T follicular helper cell (primary cell): ENCODE results near the gene STXBP3.
A peak's percentile ranks its signal among the peaks of the same experiment; 100 is the strongest.
"Not testable (repeated sequence)": the region's sequence is repeated elsewhere in the genome, so short reads cannot be mapped to it uniquely, and the experiment has no call there.

Source experiments
- DNase-seq: peaks from one replicate; pipeline ENCODE4 v3.0.0-alpha.2; 2020; ENCODE audit warnings: low read depth

STXBP3 gene

DNA sequence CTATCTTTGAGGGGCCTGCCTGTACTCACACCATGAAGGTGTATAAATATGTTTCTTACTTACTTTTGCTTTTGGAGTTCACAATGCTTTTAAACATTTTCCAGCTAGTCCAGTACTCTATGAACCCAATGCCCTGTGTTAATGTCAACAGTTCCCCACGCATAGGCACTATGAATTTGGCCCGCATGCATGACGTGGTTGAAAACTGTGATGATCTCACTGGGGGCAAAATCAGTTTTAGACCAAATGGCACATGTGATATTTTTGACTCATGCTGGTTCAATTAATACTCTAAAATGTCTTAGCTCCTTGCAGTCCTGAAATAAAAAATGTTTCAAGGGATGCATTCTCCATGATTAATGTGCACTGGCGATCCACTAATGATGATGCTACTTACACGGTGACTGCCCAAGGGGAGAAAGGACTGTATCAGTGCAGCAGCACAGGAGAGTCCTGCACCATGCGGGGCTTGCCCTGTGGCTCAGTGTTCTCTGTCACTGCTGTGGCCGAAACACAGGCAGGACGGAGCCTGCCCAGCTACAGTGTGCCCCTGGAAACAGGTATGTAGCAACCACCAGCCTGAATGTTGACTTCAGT, 18.0 kb upstream of the STXBP3 start:
- no peak for DNase-seq

DNA sequence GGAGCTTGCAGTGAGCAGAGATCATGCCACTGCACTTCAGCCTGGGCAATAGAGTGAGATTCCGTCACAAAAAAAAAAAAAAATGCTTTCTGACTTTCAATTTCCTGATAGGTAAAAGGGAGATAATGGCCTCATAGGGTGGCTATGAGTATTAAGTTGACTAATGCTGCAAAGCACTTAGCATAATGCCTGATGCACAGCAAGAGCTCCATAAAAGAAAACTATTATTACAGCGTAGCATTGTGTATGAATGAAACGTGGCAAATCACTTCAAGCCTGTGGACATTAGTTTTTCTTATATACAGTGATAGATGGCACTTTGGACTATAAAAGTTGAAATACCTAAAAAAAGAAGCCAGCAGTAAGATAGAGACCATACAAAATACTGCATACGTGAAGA, 17.0 kb upstream of the STXBP3 start:
- no peak for DNase-seq

DNA sequence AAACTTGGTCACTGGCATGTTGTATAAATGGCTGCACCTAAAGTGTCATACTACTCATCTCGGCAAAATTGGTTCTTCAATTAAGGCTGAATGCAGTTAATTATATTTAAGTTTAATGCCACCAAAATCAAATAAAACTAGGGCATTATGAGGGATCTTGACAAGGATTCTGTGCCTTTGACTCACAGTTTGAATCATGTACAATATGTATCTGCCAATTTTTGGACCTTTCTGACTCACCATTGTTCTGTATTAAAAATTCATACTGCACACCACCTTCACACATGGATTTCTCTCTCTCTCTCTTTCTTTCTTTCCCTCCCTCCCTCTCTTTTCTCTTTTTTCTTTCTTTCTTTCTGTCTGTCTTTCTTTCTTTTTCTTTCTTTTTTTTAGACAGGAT, 14.1 kb upstream of the STXBP3 start:
- DNase-seq = no peak

DNA sequence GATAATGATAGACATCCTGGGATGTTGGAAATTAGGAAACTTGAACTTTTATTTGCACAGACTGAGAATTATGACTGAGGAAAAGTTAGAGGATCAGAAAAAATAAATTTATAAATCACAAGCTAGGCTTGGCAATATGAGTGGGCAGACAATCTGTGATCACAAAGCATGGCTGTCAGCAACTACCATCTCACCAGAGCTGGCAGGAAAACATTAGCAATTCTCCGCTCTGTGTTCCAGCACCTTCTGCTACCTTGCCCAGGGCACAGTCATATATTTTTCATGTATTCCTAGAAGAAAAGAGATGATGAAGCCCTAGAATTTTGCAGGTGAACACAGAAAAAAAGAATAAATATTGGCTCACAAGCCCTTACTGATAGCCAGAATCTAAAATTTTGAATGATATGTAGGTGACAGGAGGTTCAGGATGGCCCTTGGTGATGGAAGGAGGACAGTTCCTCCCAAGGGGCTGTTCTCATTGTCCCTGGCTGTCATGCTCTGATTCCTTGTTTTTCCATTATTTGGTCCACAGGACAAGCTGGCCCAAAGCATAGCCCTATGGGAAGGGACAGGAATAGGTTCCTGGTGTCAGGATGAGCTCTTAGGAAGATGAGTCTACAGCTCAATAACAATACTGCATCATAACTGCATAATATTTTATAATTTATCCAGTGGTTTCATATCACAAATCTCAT, 12.2 kb upstream of the STXBP3 start:
- no peak for DNase-seq

DNA sequence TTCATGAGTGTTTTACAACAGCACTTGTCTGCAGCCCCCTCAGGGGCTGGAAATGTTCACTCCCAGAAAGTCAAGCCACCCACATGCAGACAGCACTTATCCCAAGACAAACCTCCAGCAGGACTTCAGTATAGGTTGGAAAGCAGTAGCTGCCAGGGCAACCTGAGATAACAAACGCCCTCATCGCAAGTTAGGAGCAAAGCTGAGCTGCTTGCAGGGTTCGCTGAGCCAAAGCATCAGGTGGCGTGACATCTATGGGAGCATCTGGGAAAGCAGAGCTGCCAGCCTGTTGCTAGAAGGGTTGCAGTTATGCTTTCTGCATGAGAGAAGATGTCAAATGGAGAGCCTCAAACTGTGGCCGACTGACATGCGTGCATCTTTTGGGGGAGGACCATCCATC, 4.2 kb upstream of the STXBP3 start:
- DNase-seq = no peak

GRCh38 chr1:108745980-108746381, 493 bp upstream of the STXBP3 start:
- no peak for DNase-seq

DNA sequence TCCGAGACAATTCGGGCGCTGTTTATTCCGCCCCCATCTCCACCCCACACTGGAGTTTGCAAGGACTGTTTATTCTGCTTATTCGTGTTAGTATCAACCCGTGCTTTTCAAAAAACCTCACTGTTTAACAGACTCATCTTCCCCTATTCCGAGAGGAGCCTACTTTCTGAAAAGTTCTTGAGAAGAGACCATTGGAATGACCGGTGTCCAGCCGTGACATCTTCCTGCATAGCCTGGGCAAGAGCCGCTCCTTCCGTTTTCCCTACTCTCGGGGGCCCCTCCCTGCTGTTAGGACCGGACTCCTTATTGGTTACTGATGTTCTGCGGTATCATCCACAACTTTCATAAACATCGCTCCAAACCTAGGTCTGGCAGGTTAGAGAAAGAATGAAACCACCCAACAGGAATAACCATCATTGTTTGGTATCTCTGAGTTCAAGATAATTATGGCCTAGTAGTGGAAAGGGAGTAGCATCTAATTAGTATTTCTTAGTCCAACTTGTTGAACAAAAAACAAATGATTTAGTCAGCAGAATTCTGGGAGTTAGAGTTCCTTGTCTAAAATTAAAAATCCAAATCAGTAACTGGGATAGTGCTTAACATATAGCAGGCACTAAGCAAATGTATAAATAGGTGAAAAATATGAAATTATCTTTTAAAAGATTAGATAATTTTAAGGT, 837 bp downstream of the STXBP3 start:
- DNase-seq = peak; percentile 7

DNA sequence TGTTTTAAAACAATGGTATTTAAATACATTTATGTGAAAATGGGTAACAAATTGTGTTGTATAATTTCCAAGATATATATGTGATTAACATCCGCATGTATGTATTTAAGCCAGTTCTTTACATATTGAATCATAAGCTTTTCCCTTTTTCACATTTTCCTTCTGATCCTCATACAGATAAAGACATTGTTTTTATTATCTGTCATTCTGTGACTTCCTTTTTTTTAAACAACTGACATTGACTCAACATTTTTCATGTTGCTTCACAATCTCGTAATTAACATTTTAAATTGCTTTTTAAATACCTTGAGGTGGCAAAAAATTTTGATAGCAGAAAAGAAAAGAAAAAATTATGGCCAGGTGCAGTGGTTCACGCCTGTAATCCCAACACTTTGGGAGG, 1.4 kb downstream of the STXBP3 start:
- no peak for DNase-seq

GRCh38 chr1:108749081-108749480, 2.6 kb downstream of the STXBP3 start:
- DNase-seq = no peak

DNA sequence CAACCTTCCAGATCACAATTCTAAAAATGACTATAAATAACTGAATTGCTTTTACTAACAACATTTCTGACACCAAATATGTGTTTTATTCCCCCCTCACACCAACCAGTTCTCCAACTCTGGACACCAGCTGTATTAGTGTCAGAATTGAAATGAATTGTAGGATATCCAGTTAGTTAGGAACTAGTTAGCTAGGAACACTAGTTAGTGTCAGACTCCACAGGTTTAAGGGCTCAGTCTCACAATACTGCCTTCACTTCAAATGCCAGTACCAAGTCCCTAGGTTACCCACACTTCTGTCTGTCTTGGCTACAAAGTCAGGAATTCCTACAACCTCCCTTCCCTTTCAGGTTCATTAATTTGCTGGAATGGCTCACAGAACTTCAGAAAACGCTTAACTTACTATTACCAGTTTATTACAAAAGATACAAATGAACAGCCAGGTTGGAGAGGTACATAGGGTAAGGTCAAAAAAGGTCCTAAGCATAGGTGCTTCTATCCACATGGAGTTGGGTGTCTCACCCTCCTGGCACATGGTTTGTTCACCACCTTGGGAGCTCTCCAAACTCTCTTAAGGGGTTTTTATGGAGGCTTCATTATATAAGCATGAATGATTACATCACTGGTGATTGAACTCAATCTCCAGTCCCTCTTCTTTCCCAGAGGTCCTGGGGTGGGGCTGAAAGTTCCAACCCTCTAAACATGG, 4.2 kb downstream of the STXBP3 start:
- no peak for DNase-seq

DNA sequence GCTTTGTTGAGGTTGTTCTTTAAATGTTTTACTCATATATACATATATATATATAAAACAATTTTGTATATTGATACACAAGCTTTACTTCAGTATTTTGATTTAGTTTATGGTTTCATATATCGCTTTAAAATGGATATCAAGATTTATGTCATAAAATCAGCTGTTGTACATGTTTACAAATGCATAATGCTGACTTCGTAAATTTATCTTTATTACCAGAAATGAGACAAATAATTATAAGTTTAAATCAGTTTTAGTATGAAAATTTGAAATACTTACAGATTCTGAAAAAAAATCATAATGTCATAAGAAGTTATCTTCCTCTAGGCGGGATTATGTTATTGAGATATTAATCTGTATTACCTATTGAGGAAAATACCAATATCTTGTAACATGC, 6.9 kb downstream of the STXBP3 start:
- DNase-seq = no peak

DNA sequence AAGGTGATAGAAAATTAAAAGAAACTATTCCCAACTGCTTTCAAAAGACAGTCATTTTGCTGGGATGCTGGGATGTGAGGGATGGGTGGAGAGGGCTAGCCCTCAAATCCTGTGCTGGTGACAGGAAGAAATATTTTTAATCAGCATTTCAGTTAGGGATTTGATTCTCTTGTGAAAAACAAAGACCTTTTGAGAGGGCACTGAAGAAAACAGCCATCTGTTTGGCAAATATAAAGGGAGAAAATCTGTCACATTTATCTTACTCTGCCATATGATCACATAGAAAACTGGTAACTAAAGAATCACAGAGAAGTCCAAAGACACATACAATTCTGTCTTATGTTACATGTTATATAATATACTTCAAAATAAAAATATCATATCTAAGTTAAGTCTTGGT, 12.3 kb downstream of the STXBP3 start:
- no peak for DNase-seq

GRCh38 chr1:108767115-108767514, 20.6 kb downstream of the STXBP3 start:
- DNase-seq = no peak

DNA sequence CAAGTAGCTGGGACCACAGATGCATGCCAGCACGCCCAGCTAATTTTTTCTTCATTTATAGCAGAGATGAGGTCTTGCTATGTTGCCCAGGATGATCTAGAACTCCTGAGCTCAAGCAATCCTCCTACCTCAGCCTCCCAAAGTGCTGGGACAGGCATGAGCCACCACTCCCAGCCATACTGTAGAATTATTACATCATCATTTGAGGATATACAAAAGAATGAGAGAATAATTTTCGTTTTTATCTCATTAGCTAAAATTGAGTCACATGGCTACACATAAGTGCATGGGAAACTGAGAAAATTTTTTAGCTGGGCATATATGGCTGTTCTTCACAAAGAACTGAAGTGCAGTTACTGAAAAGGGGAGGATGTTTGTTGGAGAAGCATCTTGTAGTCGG, 21.2 kb downstream of the STXBP3 start:
- no peak for DNase-seq

DNA sequence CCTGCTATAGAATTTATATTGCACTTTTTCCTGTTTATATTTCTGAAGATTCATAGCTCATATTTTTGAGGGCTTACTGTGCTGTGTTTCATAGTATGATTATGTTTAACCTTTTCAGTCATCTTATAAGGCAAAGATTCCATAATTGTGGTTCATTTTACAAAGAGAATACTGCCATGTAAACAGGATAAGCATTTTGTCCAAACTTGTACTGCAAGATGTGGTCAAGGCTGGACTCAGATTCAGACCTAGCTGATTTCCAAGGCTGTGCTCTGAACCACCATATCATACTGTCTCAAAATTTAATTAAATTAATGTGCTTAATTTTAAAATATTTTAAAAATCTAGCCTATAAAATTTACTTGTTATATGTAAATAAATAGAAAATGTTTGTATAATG, 31.4 kb downstream of the STXBP3 start:
- no peak for DNase-seq

DNA sequence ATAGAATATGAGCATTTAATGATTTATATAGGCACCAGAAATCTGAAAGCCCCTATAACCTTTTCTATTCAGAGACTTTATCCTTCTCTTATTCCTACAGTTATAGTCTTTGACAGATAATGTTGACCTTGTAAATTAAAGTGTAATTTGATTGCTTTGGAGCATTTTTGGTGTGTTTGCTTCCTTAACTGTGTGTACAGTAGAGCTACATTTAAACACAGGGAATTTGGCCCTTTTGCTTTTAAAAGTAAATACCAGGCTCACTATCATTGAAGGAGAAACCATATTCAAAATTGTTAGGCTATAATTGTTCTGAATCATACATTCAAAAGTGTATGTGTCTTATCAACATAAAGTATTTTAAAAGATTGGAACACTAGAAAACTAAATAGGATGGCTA, 33.0 kb downstream of the STXBP3 start:
- DNase-seq = no peak

- DNase-seq = no peak
These were observed 34.6 kb downstream of the STXBP3 start for GRCh38 chr1:108780937-108781574.

DNA sequence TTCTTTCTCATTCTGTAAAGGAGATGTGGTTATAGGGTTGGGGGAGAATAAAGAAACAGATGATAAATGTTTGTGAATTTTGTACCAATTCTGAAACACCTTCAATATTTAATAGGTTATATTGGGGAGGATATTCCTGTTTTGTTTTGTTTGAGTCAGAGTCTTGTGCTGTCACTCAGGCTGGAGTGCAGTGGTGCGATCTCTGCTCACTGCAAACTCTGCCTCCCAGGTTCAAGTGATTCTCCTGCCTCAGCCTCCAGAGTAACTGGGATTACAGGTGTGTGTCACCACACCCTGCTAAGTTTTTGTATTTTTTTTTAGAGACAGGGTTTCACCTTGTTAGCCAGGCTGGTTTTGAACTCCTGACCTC, 35.1 kb downstream of the STXBP3 start:
- not testable (repeated sequence) for DNase-seq

- no peak for DNase-seq
These were observed 38.8 kb downstream of the STXBP3 start for GRCh38 chr1:108785264-108785663.

- DNase-seq = no peak
These were observed 39.4 kb downstream of the STXBP3 start for GRCh38 chr1:108785880-108786279.

DNA sequence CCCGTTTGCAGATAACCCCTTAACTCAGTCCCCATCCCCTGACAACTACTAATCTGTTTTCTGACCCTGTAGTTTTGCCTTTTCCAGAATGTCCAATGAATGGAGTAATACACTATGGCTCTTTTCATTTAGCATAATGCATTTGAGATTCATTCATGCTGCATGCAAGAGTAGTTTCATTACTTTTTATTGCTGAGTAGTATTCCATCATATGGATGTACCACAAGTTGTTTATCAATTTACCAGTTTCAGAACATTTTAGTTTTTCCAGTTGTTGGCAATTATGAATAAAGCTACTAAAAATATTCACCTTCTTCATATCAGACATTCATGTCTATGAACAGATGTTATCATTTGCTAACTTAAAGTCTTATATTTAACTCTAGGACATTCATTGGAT, 45.3 kb downstream of the STXBP3 start:
- DNase-seq = no peak

DNA sequence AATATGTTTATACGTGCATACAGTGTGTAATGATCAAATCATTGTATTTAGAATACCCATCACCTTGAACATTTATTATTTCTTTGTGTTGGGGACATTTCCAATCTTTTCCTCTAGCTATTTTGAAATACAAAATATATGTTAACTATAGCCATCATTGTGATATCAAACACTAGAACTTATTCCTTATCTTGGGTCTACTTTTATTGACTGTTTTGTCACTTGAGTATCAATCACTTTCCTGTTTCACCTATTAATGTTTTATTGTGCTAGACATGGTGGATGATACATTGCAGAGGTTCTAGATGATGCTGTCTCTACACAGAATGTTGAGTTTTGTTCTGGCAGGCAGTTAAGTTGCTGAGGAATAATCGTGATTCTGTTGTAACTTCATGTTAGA, 45.9 kb downstream of the STXBP3 start:
- DNase-seq = no peak

- DNase-seq = no peak
These were observed 52.5 kb downstream of the STXBP3 start for GRCh38 chr1:108799001-108799400.
